T-cell (primary cell): ENCODE results near the gene ING1. TPM values are rescaled to one million over a fixed set of nuclear protein-coding genes. Genes with fewer than 3 reads are reported as not detected.

Experiments used
- ATAC-seq, 4 experiments: fragments of 200-7000 bp in 3 of 4; fragments of 150-1000 bp in 1 of 4; cut with Tn5 transposase; replicated peaks in 1 of 4; 1 replicate in 3 of 4; 2 replicates in 1 of 4; pipeline ENCODE4 v1.10.0; 2021; ENCODE audit warnings: moderate library complexity in 3 of 4, mild to moderate bottlenecking in 2 of 4, moderate number of reproducible peaks in 1 of 4
- CTCF ChIA-PET, 2 donors: fragments of 300-600 bp; sonication (Branson Sonifier 250); formaldehyde crosslinking; loops; one replicate each; lab custom pipeline; 2022; ENCODE audit warnings: antibody characterized with exemption in 2 of 2; lab: Charles Lee
- POLR2A ChIA-PET, 2 donors: fragments of 300-600 bp; sonication (Branson Sonifier 250); formaldehyde crosslinking; loops; one replicate each; lab custom pipeline; 2022; ENCODE audit warnings: antibody characterized with exemption in 2 of 2; lab: Charles Lee
- DNase-seq, 35 experiments: peaks; one replicate each; pipeline versions ENCODE4 v3.0.0 to v3.0.0-alpha.2; 2013 to 2023
- H3K27ac ChIP-seq: one replicate; pipeline ENCODE4 v1.5.1; 2013; ENCODE audit warnings: low read length
- H3K27me3 ChIP-seq, 2 experiments: replicated peaks in 1 of 2; 1 replicate in 1 of 2; 2 replicates in 1 of 2; pipeline versions ENCODE4 v1.6.1 to v1.7.0; 2013; ENCODE audit warnings: low read length in 1 of 2, mixed read lengths in 1 of 2; ENCODE audit not compliant: control insufficient read depth in 2 of 2, insufficient read depth in 2 of 2; ENCODE audit errors: extremely low read depth in 1 of 2
- H3K36me3 ChIP-seq, 2 donors: 1 replicate in 1 of 2; 2 replicates in 1 of 2; pipeline versions ENCODE4 v1.6.1 to v1.7.0; 2013; ENCODE audit warnings: low read length in 1 of 2; ENCODE audit not compliant: control insufficient read depth in 2 of 2, insufficient read depth in 1 of 2; ENCODE audit errors: extremely low read depth in 1 of 2
- H3K4me1 ChIP-seq, 2 experiments: 1 replicate in 1 of 2; 2 replicates in 1 of 2; pipeline versions ENCODE4 v1.6.1 to v1.7.0; 2013; ENCODE audit warnings: low read length in 2 of 2, mixed read lengths in 1 of 2; ENCODE audit not compliant: insufficient read depth in 2 of 2, control insufficient read depth in 1 of 2; ENCODE audit errors: extremely low read depth in 1 of 2
- H3K4me3 ChIP-seq, 2 donors: 1 replicate in 1 of 2; 2 replicates in 1 of 2; pipeline versions ENCODE4 v1.5.1 to v1.7.0; 2013; ENCODE audit warnings: mild to moderate bottlenecking in 2 of 2, low read length in 1 of 2, moderate library complexity in 1 of 2; ENCODE audit not compliant: control insufficient read depth in 1 of 2; ENCODE audit errors: extremely low read depth in 1 of 2
- H3K9me3 ChIP-seq: 2 replicates; pipeline ENCODE4 v1.7.0; 2013
- H3K27ac Mint-ChIP-seq, 2 donors: one replicate each; pipeline ENCODE4 v1.8.0; 2020 to 2021; ENCODE audit warnings: mild to moderate bottlenecking in 2 of 2, mixed read lengths in 2 of 2
- H3K27me3 Mint-ChIP-seq, 2 donors: one replicate each; pipeline ENCODE4 v1.8.0; 2021 to 2022; ENCODE audit warnings: mixed read lengths in 2 of 2
- H3K36me3 Mint-ChIP-seq: one replicate; pipeline ENCODE4 v1.8.0; 2021; ENCODE audit warnings: mixed read lengths
- H3K4me1 Mint-ChIP-seq, 3 donors: one replicate each; pipeline ENCODE4 v1.8.0; 2020 to 2022; ENCODE audit warnings: mixed read lengths in 3 of 3, mild to moderate bottlenecking in 1 of 3
- H3K4me3 Mint-ChIP-seq, 3 donors: one replicate each; pipeline ENCODE4 v1.8.0; 2020 to 2022; ENCODE audit warnings: mild to moderate bottlenecking in 3 of 3, mixed read lengths in 3 of 3, moderate library complexity in 3 of 3
- H3K9me3 Mint-ChIP-seq, 3 donors: one replicate each; pipeline ENCODE4 v1.8.0; 2020 to 2022; ENCODE audit warnings: mixed read lengths in 3 of 3
- WGBS: methylation state at CpG from one replicate; pipeline ENCODE4 v1.1.5; 2013; ENCODE audit warnings: missing lambda C conversion rate; ENCODE audit not compliant: insufficient coverage; 5-methylcytosine and 5-hydroxymethylcytosine counted together
- total RNA-seq, 35 experiments: library from RNA in 6 of 35; stranded (reverse) in 6 of 35; fragments of 120-200 nt in 1 of 35; gene quantifications; one replicate each; pipeline versions ENCODE4 v1.2.1 to v1.2.4 and lab custom pipeline; 2013 to 2026

ING1 gene
- total RNA-seq, 5 donors from 2014 or later (not counting 1 experiment from before 2014, with no cell fraction given) = 9.9 to 29.4 (median 25.8) TPM

GRCh38 chr13:110712849-110713641, 455 bp upstream of the ING1 start:
- no peaks in the 10 kb centered on the region for H3K9me3 Mint-ChIP-seq
- ChIA-PET CTCF (interaction anchor here in 1 of 2 donors (0.6 to 2.1 kb wide), 3 partner anchors 30 to 445 kb away, joined by 3 to 7 read pairs (median 3); no protein-coding TSS in a partner anchor), POLR2A (interaction anchor here in 1 of 2 donors (0.7 kb wide), 1 partner anchor 180 kb away, joined by 3 read pairs; no protein-coding TSS in a partner anchor)
- Histone ChIP-seq H3K27ac (peak overlapping the region; percentile 99), H3K27me3 (no peaks in the 10 kb centered on the region), H3K9me3 (no peaks in the 10 kb centered on the region), H3K36me3 (no peaks in the 10 kb centered on the region), H3K4me3 (peak overlapping the region; percentile 99 to 100), H3K4me1 (peaks cover 10 to 30% of the 10 kb centered on the region in 2 experiments)
- DNase-seq = peak; percentile 97 to 100 (median 99)
- H3K4me1 Mint-ChIP-seq = peaks cover 26 to 30% (median 29%) of the 10 kb centered on the region in 3 donors
- H3K36me3 Mint-ChIP-seq = no peaks in the 10 kb centered on the region
- peak overlapping the region; percentile 96 to 97 for H3K27ac Mint-ChIP-seq
- WGBS = 0% methylated on average over 57 of the region's 68 CpGs
- H3K4me3 Mint-ChIP-seq = peak overlapping the region; percentile 92 to 98 (median 98)
- no peaks in the 10 kb centered on the region for H3K27me3 Mint-ChIP-seq
- peak; percentile 57 to 64 (median 60) for ATAC-seq

GRCh38 chr13:110713981-110714796, 689 bp downstream of the ING1 start:
- peak overlapping the region; percentile 98 for H3K4me3 Mint-ChIP-seq
- Histone ChIP-seq H3K4me3 (peak overlapping the region; percentile 99 to 100), H3K27ac (peak overlapping the region; percentile 77), H3K4me1 (peaks cover 10 to 38% of the 10 kb centered on the region in 2 experiments), H3K27me3 (no peaks in the 10 kb centered on the region), H3K9me3 (no peaks in the 10 kb centered on the region), H3K36me3 (peaks cover 0 to 3% of the 10 kb centered on the region in 2 donors)
- peak overlapping the region; percentile 91 to 98 for H3K27ac Mint-ChIP-seq
- no peaks in the 10 kb centered on the region for H3K9me3 Mint-ChIP-seq
- under 1% methylated on average over 84 of the region's 86 CpGs for WGBS
- no peaks in the 10 kb centered on the region for H3K27me3 Mint-ChIP-seq
- H3K36me3 Mint-ChIP-seq = peaks cover 4% of the 10 kb centered on the region
- CTCF ChIA-PET = interaction anchor here (0.6 to 1.1 kb wide), 2 partner anchors 31 to 195 kb away, joined by 5 to 6 read pairs; no protein-coding TSS in a partner anchor
- POLR2A ChIA-PET = interaction anchor here in 1 of 2 donors (0.5 kb wide), 1 partner anchor 8 kb away, joined by 3 read pairs; no protein-coding TSS in a partner anchor
- H3K4me1 Mint-ChIP-seq = peaks cover 30 to 36% (median 33%) of the 10 kb centered on the region in 3 donors
- peak; percentile 5 to 7 (median 6) for ATAC-seq
- peak; percentile 57 to 87 (median 79) for DNase-seq

- CTCF ChIA-PET = interaction anchor here (0.6 to 1.1 kb wide), 4 partner anchors 31 to 195 kb away, joined by 3 to 6 read pairs (median 5); no protein-coding TSS in a partner anchor
- Mint-ChIP-seq H3K9me3 (no peaks in the 10 kb centered on the region), H3K4me1 (peaks cover 37 to 41% (median 39%) of the 10 kb centered on the region in 3 donors)
Measured at GRCh38 chr13:110714797-110715394, 1.4 kb downstream of the ING1 start.

GRCh38 chr13:110715395-110716246, 2.1 kb downstream of the ING1 start:
- Mint-ChIP-seq H3K36me3 (peaks cover 11% of the 10 kb centered on the region), H3K4me3 (peak overlapping the region; percentile 98), H3K4me1 (peaks cover 40 to 43% (median 42%) of the 10 kb centered on the region in 3 donors), H3K27me3 (no peaks in the 10 kb centered on the region), H3K27ac (peak overlapping the region; percentile 98), H3K9me3 (no peaks in the 10 kb centered on the region)
- H3K27me3 ChIP-seq = no peaks in the 10 kb centered on the region
- ChIA-PET CTCF (interaction anchor here in 1 of 2 donors (0.8 to 1.1 kb wide), 2 partner anchors 32 to 34 kb away, joined by 5 read pairs; no protein-coding TSS in a partner anchor), POLR2A (interaction anchor here in 1 of 2 donors (0.7 to 1.1 kb wide), 4 partner anchors 11 to 1857 kb away, joined by 3 to 7 read pairs (median 4); no protein-coding TSS in a partner anchor)
- WGBS = under 1% methylated on average over 71 of the region's 74 CpGs
- H3K36me3 ChIP-seq = peaks cover 0 to 17% of the 10 kb centered on the region in 2 donors
- peak; percentile 86 to 99 (median 97) for DNase-seq
- peak; percentile 58 to 64 (median 63) for ATAC-seq
- no peaks in the 10 kb centered on the region for H3K9me3 ChIP-seq
- peak overlapping the region; percentile 49 for H3K27ac ChIP-seq
- peaks cover 10 to 38% of the 10 kb centered on the region in 2 experiments for H3K4me1 ChIP-seq
- peak overlapping the region; percentile 99 to 100 for H3K4me3 ChIP-seq

More at GRCh38 chr13:110714797-110715394, 1.4 kb downstream of the ING1 start:
- H3K4me1 ChIP-seq = peaks cover 10 to 38% of the 10 kb centered on the region in 2 experiments
- no peaks in the 10 kb centered on the region for H3K27me3 ChIP-seq
- no peaks in the 10 kb centered on the region for H3K9me3 ChIP-seq
- ATAC-seq (no peak), DNase-seq (peak in 30 of 35 experiments; percentile 16 to 65 (median 38))
- Mint-ChIP-seq H3K27me3 (no peaks in the 10 kb centered on the region), H3K4me3 (peak overlapping the region; percentile 98), H3K27ac (peak overlapping the region; percentile 98), H3K36me3 (peaks cover 9% of the 10 kb centered on the region)
- H3K36me3 ChIP-seq = peaks cover 0 to 10% of the 10 kb centered on the region in 2 donors
- peak overlapping the region; percentile 99 to 100 for H3K4me3 ChIP-seq
- H3K27ac ChIP-seq = peak overlapping the region; percentile 77
- WGBS = under 1% methylated on average over 48 of the region's 49 CpGs
- POLR2A ChIA-PET = interaction anchor here in 1 of 2 donors (0.7 to 1.1 kb wide), 4 partner anchors 11 to 1858 kb away, joined by 3 to 7 read pairs (median 4); no protein-coding TSS in a partner anchor

- Histone ChIP-seq H3K4me1 (peaks cover 10 to 36% of the 10 kb centered on the region in 2 experiments), H3K4me3 (peak overlapping the region; percentile 84 to 99), H3K9me3 (no peaks in the 10 kb centered on the region), H3K27ac (peak overlapping the region; percentile 49), H3K36me3 (peaks cover 0 to 22% of the 10 kb centered on the region in 2 donors), H3K27me3 (no peaks in the 10 kb centered on the region)
- WGBS = 0% methylated on average over 9 of the region's 12 CpGs
- no peaks in the 10 kb centered on the region for H3K9me3 Mint-ChIP-seq
- POLR2A ChIA-PET = no interaction called here
- peak overlapping the region; percentile 98 for H3K4me3 Mint-ChIP-seq
- H3K36me3 Mint-ChIP-seq = peaks cover 11% of the 10 kb centered on the region
- peaks cover 38 to 42% (median 40%) of the 10 kb centered on the region in 3 donors for H3K4me1 Mint-ChIP-seq
- H3K27me3 Mint-ChIP-seq = no peaks in the 10 kb centered on the region
- CTCF ChIA-PET = interaction anchor here in 1 of 2 donors (1.0 kb wide), 1 partner anchor 178 kb away, joined by 3 read pairs; no protein-coding TSS in a partner anchor
- no peak for ATAC-seq
- DNase-seq = no peak
- peak overlapping the region; percentile 67 to 98 for H3K27ac Mint-ChIP-seq
Measured at GRCh38 chr13:110716247-110716515, 2.7 kb downstream of the ING1 start.
